Hepatocyte (in vitro differentiated cells): ENCODE measurements around the gene FAM171A2. TPM values are rescaled to one million over a fixed set of nuclear protein-coding genes. Genes with fewer than 3 reads are reported as not detected.

ENCODE experiments used
- DNase-seq: peaks from one replicate; pipeline ENCODE4 v3.0.0-alpha.2; 2016; ENCODE audit warnings: low spot score
- H2AFZ ChIP-seq: fragments of 200-600 bp; sonication (generic); 2 replicates; pipeline ENCODE4 v1.6.0; 2016; ENCODE audit warnings: antibody characterized with exemption, mild to moderate bottlenecking
- H3K27ac ChIP-seq: fragments of 200-600 bp; sonication (generic); 2 replicates; pipeline ENCODE4 v1.5.1; 2016; ENCODE audit warnings: mild to moderate bottlenecking
- H3K27me3 ChIP-seq: fragments of 200-600 bp; sonication (generic); 2 replicates; pipeline ENCODE4 v1.6.1; 2016
- H3K36me3 ChIP-seq: fragments of 200-600 bp; sonication (generic); replicated peaks from 2 replicates; pipeline ENCODE4 v1.5.1; 2016; ENCODE audit warnings: low read depth; ENCODE audit not compliant: insufficient read depth
- H3K4me1 ChIP-seq: fragments of 200-600 bp; sonication (generic); 2 replicates; pipeline ENCODE4 v1.5.1; 2016; ENCODE audit warnings: mild to moderate bottlenecking, moderate library complexity; ENCODE audit not compliant: insufficient read depth
- H3K4me2 ChIP-seq: fragments of 200-600 bp; sonication (generic); 2 replicates; pipeline ENCODE4 v1.6.0; 2016
- H3K4me3 ChIP-seq: fragments of 200-600 bp; sonication (generic); 2 replicates; pipeline ENCODE4 v1.5.1; 2016; ENCODE audit warnings: mild to moderate bottlenecking
- H3K79me2 ChIP-seq: fragments of 200-600 bp; sonication (generic); 2 replicates; pipeline ENCODE4 v1.6.0; 2017; ENCODE audit warnings: mild to moderate bottlenecking
- H3K9me2 ChIP-seq: fragments of 200-600 bp; sonication (generic); replicated peaks from 2 replicates; pipeline ENCODE4 v1.6.0; 2017; ENCODE audit warnings: mild to moderate bottlenecking; ENCODE audit not compliant: insufficient read depth
- H3K9me3 ChIP-seq: fragments of 200-600 bp; sonication (generic); 2 replicates; pipeline ENCODE4 v1.5.1; 2016; ENCODE audit warnings: low read depth, mild to moderate bottlenecking
- H4K20me1 ChIP-seq: fragments of 200-600 bp; sonication (generic); 2 replicates; pipeline ENCODE4 v1.6.0; 2016; ENCODE audit warnings: mild to moderate bottlenecking; ENCODE audit not compliant: insufficient read depth, poor library complexity, severe bottlenecking
- EZH2 ChIP-seq: fragments of 200-600 bp; sonication (generic); IDR thresholded peaks from 2 replicates; pipeline ENCODE4 v1.6.1; 2016; ENCODE audit warnings: antibody characterized with exemption, mild to moderate bottlenecking, borderline replicate concordance
- EZH2phosphoT487 ChIP-seq: fragments of 200-600 bp; sonication (generic); IDR thresholded peaks from one replicate; pipeline ENCODE4 v1.6.1; 2018; ENCODE audit warnings: antibody characterized with exemption, mild to moderate bottlenecking, low read depth, moderate library complexity; ENCODE audit not compliant: unreplicated experiment, severe bottlenecking
- WGBS: methylation state at CpG from one replicate; pipeline ENCODE4 v1.1.6; 2016; ENCODE audit warnings: low lambda C conversion rate; ENCODE audit errors: missing lambda C conversion rate; 5-methylcytosine and 5-hydroxymethylcytosine counted together
- polyA plus RNA-seq: library from polyadenylated mRNA; unstranded; fragments of >200 nt; fragmentation: Nextera tagmentation; extraction: Ambion mirVana; gene quantifications from 2 replicates; pipeline ENCODE4 v1.2.1, GENCODE V29; 2016
- total RNA-seq: library from RNA; depleted of rRNA; stranded (reverse); fragments of >200 nt; gene quantifications from 2 replicates; pipeline ENCODE4 v1.2.3, GENCODE V29; 2014
- TF ChIP-seq, protein P1 (sequence below): fragments of 200-600 bp; sonication (generic); IDR thresholded peaks from 2 replicates; pipeline ENCODE4 v1.5.1; 2016; ENCODE audit warnings: antibody characterized with exemption, mild to moderate bottlenecking; ENCODE audit not compliant: poor library complexity

The FAM171A2 gene
- total and polyA plus RNA-seq, 2 experiments from 2014 or later: 13.9 to 22.8 TPM

- 97% methylated on average over 5 of the region's 5 CpGs for WGBS
- H3K9me3 ChIP-seq: no peaks in the 10 kb centered on the region
- H3K27ac ChIP-seq: no peak overlapping the region
- no peak overlapping the region for H3K4me3 ChIP-seq
- no peaks in the 10 kb centered on the region for H3K79me2 ChIP-seq
- H4K20me1 ChIP-seq: no peaks in the 10 kb centered on the region
- H3K36me3 ChIP-seq: no peaks in the 10 kb centered on the region
- DNase-seq: no peak
- no peak for TF ChIP-seq EZH2phosphoT487
- TF ChIP-seq EZH2: no peak
- TF ChIP-seq, protein P1, sequence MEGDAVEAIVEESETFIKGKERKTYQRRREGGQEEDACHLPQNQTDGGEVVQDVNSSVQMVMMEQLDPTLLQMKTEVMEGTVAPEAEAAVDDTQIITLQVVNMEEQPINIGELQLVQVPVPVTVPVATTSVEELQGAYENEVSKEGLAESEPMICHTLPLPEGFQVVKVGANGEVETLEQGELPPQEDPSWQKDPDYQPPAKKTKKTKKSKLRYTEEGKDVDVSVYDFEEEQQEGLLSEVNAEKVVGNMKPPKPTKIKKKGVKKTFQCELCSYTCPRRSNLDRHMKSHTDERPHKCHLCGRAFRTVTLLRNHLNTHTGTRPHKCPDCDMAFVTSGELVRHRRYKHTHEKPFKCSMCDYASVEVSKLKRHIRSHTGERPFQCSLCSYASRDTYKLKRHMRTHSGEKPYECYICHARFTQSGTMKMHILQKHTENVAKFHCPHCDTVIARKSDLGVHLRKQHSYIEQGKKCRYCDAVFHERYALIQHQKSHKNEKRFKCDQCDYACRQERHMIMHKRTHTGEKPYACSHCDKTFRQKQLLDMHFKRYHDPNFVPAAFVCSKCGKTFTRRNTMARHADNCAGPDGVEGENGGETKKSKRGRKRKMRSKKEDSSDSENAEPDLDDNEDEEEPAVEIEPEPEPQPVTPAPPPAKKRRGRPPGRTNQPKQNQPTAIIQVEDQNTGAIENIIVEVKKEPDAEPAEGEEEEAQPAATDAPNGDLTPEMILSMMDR: no peak
- no peaks in the 10 kb centered on the region for H3K9me2 ChIP-seq
- no peak overlapping the region for H3K4me2 ChIP-seq
- H3K4me1 ChIP-seq: no peaks in the 10 kb centered on the region
- no peak overlapping the region for H2AFZ ChIP-seq
- H3K27me3 ChIP-seq: no peaks in the 10 kb centered on the region
Measured at GRCh38 chr17:44402564-44403172, 39.0 kb upstream of the FAM171A2 start.

GRCh38 chr17:44400226-44400847 lies 36.7 kb upstream of the FAM171A2 start:
- TF ChIP-seq, protein P1: peak; percentile 49
- no peak for TF ChIP-seq EZH2phosphoT487
- TF ChIP-seq EZH2: no peak
- Histone ChIP-seq H2AFZ (no peak overlapping the region), H3K9me3 (no peaks in the 10 kb centered on the region), H3K9me2 (no peaks in the 10 kb centered on the region), H4K20me1 (no peaks in the 10 kb centered on the region), H3K4me2 (no peak overlapping the region), H3K27ac (no peak overlapping the region), H3K4me1 (no peaks in the 10 kb centered on the region), H3K4me3 (no peak overlapping the region), H3K27me3 (no peaks in the 10 kb centered on the region), H3K79me2 (no peaks in the 10 kb centered on the region), H3K36me3 (no peaks in the 10 kb centered on the region)
- no peak for DNase-seq
- WGBS: 98% methylated on average over 3 of the region's 3 CpGs

- Histone ChIP-seq H3K36me3 (no peaks in the 10 kb centered on the region), H3K27me3 (no peaks in the 10 kb centered on the region), H3K9me3 (no peaks in the 10 kb centered on the region), H4K20me1 (no peaks in the 10 kb centered on the region), H3K4me1 (no peaks in the 10 kb centered on the region), H3K4me2 (no peak overlapping the region), H3K9me2 (no peaks in the 10 kb centered on the region), H3K4me3 (no peak overlapping the region), H3K79me2 (no peaks in the 10 kb centered on the region), H3K27ac (no peak overlapping the region), H2AFZ (no peak overlapping the region)
- WGBS: 97% methylated on average over 41 of the region's 41 CpGs
- TF ChIP-seq EZH2 (no peak), EZH2phosphoT487 (no peak)
- TF ChIP-seq, protein P1: no peak
- no peak for DNase-seq
Measured at GRCh38 chr17:44398692-44399691, 35.3 kb upstream of the FAM171A2 start.
